ENCODE results near the gene MANSC4.
"Not testable (repeated sequence)": the region's sequence is repeated elsewhere in the genome, so short reads cannot be mapped to it uniquely, and the experiment has no call there.

MANSC4 gene

GRCh38 chr12:27747111-27747820 lies 32.8 kb downstream of the MANSC4 start:
- no peak for DNase-seq

- not testable (repeated sequence) for DNase-seq
Measured at GRCh38 chr12:27745734-27746133, 34.3 kb downstream of the MANSC4 start.

- DNase-seq: no peak
Measured at GRCh38 chr12:27743601-27744000, 36.4 kb downstream of the MANSC4 start.

- not testable (repeated sequence) for DNase-seq
Measured at GRCh38 chr12:27734321-27734720, 45.7 kb downstream of the MANSC4 start.

- no peak for DNase-seq
Measured at GRCh38 chr12:27733791-27734190, 46.2 kb downstream of the MANSC4 start.

- DNase-seq: peak in 3 of 4 experiments; percentile 1 to 9 (median 3)
Measured at GRCh38 chr12:27733052-27733656, 46.9 kb downstream of the MANSC4 start.

GRCh38 chr12:27732281-27732680 lies 47.8 kb downstream of the MANSC4 start:
- no peak for DNase-seq

- no peak for DNase-seq
Measured at GRCh38 chr12:27730097-27730588, 49.9 kb downstream of the MANSC4 start.

- DNase-seq: no peak
Measured at GRCh38 chr12:27723212-27723611, 56.8 kb downstream of the MANSC4 start.

Measured in activated CD4-positive, CD25-positive, alpha-beta regulatory T cell (primary cell).